DND-41 (cell line): ENCODE results near the gene RIT2.

Source experiments
- CTCF ChIP-seq: IDR thresholded peaks from 2 replicates; pipeline ENCODE4 v1.5.1; 2012; ENCODE audit warnings: borderline replicate concordance, low read length, moderate library complexity, mild to moderate bottlenecking; ENCODE audit not compliant: poor library complexity, severe bottlenecking; ENCODE audit errors: extremely low read depth
- EZH2 ChIP-seq: IDR thresholded peaks from 3 replicates; pipeline ENCODE4 v1.6.1; 2012; ENCODE audit warnings: borderline replicate concordance, low read depth, mild to moderate bottlenecking, moderate library complexity, low read length, inconsistent platforms; ENCODE audit not compliant: severe bottlenecking

- TF ChIP-seq CTCF (no peak), EZH2 (no peak)
These were observed 343.5 kb downstream of the RIT2 start for GRCh38 chr18:42771936-42772335.
